Measurements from ENCODE around the gene CHD8.

CHD8 gene

DNA sequence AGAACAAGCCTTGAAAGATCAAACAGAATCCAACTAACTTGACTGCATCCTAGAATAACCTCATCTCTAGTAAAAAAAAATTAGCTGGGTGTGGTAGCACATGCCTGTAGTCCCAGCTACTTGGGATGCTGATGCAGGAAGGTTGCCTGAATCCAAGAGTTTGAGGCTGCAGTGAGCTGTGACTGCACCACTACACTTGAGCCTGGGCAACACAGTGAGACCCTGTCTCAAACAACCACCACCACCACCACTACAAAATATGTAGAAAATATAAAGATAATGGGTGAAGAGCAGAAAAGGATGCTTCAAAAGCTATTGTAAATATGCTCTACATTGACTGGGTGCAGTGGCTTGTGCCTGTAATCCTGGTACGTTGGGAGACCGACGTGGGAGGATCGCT, 99.4 kb downstream of the CHD8 start:
- no peak for DNase-seq

DNA sequence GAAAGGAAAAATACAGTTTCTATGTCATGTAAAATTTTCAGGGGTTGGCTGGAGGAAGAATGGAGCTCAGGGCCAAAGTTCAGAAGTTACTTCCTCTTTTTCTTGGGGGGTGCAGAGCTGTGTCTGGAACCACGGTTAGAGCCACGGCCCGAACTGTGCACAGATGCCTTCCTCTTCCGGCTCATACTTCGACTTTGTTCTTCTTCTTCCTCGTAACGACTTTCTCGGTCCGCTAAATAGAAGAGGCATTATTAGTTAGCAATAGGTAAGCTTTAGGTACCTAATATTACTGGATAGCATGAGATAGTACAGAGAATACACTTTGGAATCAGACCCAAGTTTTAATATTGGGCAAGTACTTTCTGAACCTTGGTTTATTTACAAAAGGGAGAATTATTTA, 103.3 kb downstream of the CHD8 start:
- no peak for DNase-seq

DNA sequence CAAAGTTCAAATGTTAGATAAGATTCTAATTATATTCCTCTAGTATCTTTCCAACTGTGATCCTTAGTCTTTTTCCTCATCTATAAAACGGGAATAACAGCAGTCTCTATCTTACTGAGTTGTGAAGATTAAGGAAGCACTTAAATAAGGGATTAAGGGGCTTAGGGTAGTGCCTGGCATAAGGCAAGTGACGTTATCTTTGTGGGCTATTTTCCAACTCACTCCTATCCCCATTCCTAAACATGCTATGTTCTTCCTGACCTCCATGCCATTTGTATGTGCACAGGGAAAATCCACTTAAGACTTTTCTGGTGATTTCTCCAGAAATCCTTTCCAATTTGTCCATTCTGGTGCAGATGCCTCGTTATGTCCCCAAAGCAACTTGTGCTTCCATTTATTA, 105.4 kb downstream of the CHD8 start:
- DNase-seq: no peak

DNA sequence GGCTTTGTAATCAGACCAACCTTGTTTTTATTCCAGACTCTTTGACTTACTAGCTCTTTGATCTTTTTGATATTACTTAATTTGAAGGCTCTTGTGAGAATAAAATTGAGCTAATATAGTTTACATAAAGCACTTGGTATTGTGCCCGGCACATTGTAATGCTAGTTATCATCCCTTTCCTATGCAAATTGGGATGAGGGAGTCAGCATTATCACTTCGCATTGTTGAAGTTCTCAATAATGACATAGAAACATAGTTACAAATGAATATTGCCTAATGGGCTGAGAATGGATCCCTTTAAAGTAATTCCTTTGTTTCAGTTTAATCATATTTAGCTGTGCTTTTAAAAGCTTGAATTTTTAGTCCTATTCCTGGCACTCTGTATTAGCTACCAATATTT, 108.7 kb downstream of the CHD8 start:
- DNase-seq: no peak

DNA sequence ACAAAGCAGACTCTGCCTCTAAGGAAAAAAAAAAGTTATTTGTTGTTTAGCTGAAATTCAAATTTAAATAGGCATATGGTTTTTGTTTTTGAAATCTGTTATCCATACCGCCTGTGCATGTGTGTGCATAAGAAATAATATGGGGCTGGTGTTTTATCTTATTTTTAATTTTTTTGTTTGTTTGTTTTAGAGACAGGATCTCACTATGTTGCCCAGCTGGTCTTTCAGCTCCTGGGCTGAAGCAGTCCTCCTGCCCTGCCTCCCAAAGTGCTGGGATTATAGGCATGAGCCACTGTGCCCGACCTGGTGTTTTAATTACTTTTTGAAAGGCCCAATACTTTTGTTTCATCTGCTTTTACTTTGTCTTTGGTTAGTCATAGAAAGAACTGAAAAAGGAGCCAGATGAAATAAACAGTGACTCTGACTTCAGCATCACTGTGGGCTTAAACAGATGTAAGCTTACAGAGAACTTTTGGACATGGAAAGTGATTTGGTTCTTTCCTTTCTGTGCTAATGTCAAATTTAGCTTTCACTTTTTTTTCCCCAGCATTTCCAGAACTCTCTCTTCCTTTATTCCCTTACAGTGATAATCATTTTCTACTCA, 109.3 kb downstream of the CHD8 start:
- no peak for DNase-seq

DNA sequence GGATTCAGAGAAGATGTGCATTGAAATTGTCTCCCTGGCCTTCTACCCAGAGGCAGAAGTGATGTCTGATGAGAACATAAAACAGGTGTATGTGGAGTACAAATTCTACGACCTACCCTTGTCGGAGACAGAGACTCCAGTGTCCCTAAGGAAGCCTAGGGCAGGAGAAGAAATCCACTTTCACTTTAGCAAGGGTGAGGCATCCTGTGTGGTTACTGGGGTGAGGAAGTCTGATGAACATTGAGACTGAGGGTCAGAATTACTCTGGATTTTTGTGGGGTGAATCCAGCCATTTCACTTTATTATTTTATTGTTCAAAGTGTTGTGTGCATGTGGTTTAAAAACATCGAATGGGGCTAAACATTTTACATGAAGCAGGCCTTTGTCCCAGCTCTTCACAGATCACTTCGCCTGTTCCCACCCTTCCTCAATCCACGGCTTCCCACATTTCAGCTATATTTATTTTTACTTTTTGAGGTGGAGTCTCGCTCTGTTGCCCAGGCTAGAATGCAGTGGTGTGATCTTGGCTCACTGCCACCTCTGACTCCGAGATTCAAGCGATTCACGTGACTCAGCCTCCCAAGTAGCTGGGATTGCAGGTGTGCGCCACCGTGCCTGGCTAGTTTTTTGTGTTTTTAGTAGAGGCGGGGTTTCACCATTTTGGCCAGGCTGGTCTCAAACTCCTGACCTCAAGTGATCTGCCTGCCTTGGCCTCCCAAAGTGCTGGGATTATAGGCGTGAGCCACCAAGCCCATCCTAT, 112.7 kb downstream of the CHD8 start:
- no peak for DNase-seq
